ENCODE measurements around the gene RGPD8.
"Not testable (repeated sequence)": the region's sequence is repeated elsewhere in the genome, so short reads cannot be mapped to it uniquely, and the experiment has no call there.

The RGPD8 gene

GRCh38 chr2:112433480-112433879 is at the start of gene RGPD8:
TSS of gene RGPD8 (minus strand) at chr2:112433645. CDS start at chr2:112433453, 192 bp downstream.
- DNase-seq: peak; percentile 89

GRCh38 chr2:112483042-112483473 is 49.6 kb upstream of the RGPD8 start:
- no peak for DNase-seq

- peak; percentile 52 for DNase-seq
Measured at GRCh38 chr2:112482309-112483041, 49.0 kb upstream of the RGPD8 start.

GRCh38 chr2:112481528-112482233 is 48.2 kb upstream of the RGPD8 start, which contains the start of gene TTL:
TSS of gene TTL (plus strand) at chr2:112482156. CDS start at chr2:112482345, 189 bp downstream.
- DNase-seq: peak; percentile 87

GRCh38 chr2:112481050-112481527 is 47.6 kb upstream of the RGPD8 start:
- DNase-seq: peak; percentile 84

GRCh38 chr2:112480530-112481049 is 47.1 kb upstream of the RGPD8 start:
- peak; percentile 8 for DNase-seq

- no peak for DNase-seq
Measured at GRCh38 chr2:112476434-112476833, 43.0 kb upstream of the RGPD8 start.

GRCh38 chr2:112474844-112475486 is 41.5 kb upstream of the RGPD8 start:
- DNase-seq: no peak

- no peak for DNase-seq
Measured at GRCh38 chr2:112472547-112473263, 39.3 kb upstream of the RGPD8 start.

- DNase-seq: no peak
Measured at GRCh38 chr2:112465382-112465781, 31.9 kb upstream of the RGPD8 start.

- DNase-seq: no peak
Measured at GRCh38 chr2:112463256-112463655, 29.8 kb upstream of the RGPD8 start.

GRCh38 chr2:112462178-112462577 is 28.7 kb upstream of the RGPD8 start:
- no peak for DNase-seq

- DNase-seq: no peak
Measured at GRCh38 chr2:112459372-112459771, 25.9 kb upstream of the RGPD8 start.

GRCh38 chr2:112454586-112454985 is 21.1 kb upstream of the RGPD8 start:
- no peak for DNase-seq

GRCh38 chr2:112451317-112451716 is 17.9 kb upstream of the RGPD8 start:
- no peak for DNase-seq

GRCh38 chr2:112449854-112450253 is 16.4 kb upstream of the RGPD8 start:
- DNase-seq: no peak

- not testable (repeated sequence) for DNase-seq
Measured at GRCh38 chr2:112444256-112444655, 10.8 kb upstream of the RGPD8 start.

- not testable (repeated sequence) for DNase-seq
Measured at GRCh38 chr2:112438603-112439261, 5.3 kb upstream of the RGPD8 start.

GRCh38 chr2:112437405-112437831 is 4.0 kb upstream of the RGPD8 start:
- not testable (repeated sequence) for DNase-seq

- DNase-seq: not testable (repeated sequence)
Measured at GRCh38 chr2:112436993-112437392, 3.5 kb upstream of the RGPD8 start.

GRCh38 chr2:112435716-112436431 is 2.4 kb upstream of the RGPD8 start:
- DNase-seq: not testable (repeated sequence)
